GM21786 (cell line): ENCODE data around the gene CDK19.
"Not testable (repeated sequence)": the region's sequence is repeated elsewhere in the genome, so short reads cannot be mapped to it uniquely, and the experiment has no call there.

Experiments
- ATAC-seq: cut with Tn5 transposase; IDR thresholded peaks from one replicate; pipeline ENCODE4 v1.9.1; 2021; ENCODE audit not compliant: unreplicated experiment

The CDK19 gene

GRCh38 chr6:110628330-110628729 is 186.9 kb downstream of the CDK19 start:
- no peak for ATAC-seq

GRCh38 chr6:110626442-110626841 is 188.8 kb downstream of the CDK19 start:
- no peak for ATAC-seq

GRCh38 chr6:110625883-110626282 is 189.4 kb downstream of the CDK19 start:
- no peak for ATAC-seq

- no peak for ATAC-seq
Observed at GRCh38 chr6:110622912-110623578, 192.2 kb downstream of the CDK19 start.

GRCh38 chr6:110621061-110621460 is 194.2 kb downstream of the CDK19 start:
- ATAC-seq: no peak

GRCh38 chr6:110620065-110620464 is 195.2 kb downstream of the CDK19 start:
- ATAC-seq: no peak

GRCh38 chr6:110619275-110619908 is 195.9 kb downstream of the CDK19 start:
- ATAC-seq: no peak

GRCh38 chr6:110618591-110619267 is 196.5 kb downstream of the CDK19 start:
- ATAC-seq: no peak

- peak; percentile 73 for ATAC-seq
Observed at GRCh38 chr6:110617057-110617456, 198.2 kb downstream of the CDK19 start.

GRCh38 chr6:110615722-110616121 is 199.5 kb downstream of the CDK19 start:
- ATAC-seq: no peak

- no peak for ATAC-seq
Observed at GRCh38 chr6:110614586-110614985, 200.7 kb downstream of the CDK19 start.

GRCh38 chr6:110614106-110614505 is 201.2 kb downstream of the CDK19 start:
- ATAC-seq: no peak

- no peak for ATAC-seq
Observed at GRCh38 chr6:110613356-110613755, 201.9 kb downstream of the CDK19 start.

GRCh38 chr6:110612298-110612697 is 203.0 kb downstream of the CDK19 start:
- no peak for ATAC-seq

GRCh38 chr6:110609101-110609500 is 206.2 kb downstream of the CDK19 start:
- no peak for ATAC-seq

GRCh38 chr6:110608151-110608550 is 207.1 kb downstream of the CDK19 start:
- ATAC-seq: no peak

GRCh38 chr6:110606151-110606550 is 209.1 kb downstream of the CDK19 start:
- ATAC-seq: no peak

- ATAC-seq: not testable (repeated sequence)
Observed at GRCh38 chr6:110600640-110601039, 214.6 kb downstream of the CDK19 start.

- no peak for ATAC-seq
Observed at GRCh38 chr6:110597761-110598160, 217.5 kb downstream of the CDK19 start.

- ATAC-seq: no peak
Observed at GRCh38 chr6:110596354-110596753, 218.9 kb downstream of the CDK19 start.

- no peak for ATAC-seq
Observed at GRCh38 chr6:110595112-110595511, 220.2 kb downstream of the CDK19 start.

- no peak for ATAC-seq
Observed at GRCh38 chr6:110593637-110594036, 221.6 kb downstream of the CDK19 start.
